ENCODE measurements around the gene HORMAD2. TPM values are rescaled to one million over a fixed set of nuclear protein-coding genes. Genes with fewer than 3 reads are reported as not detected.
A peak's percentile ranks its signal among the peaks of the same experiment; 100 is the strongest.

Gene HORMAD2
- total and polyA plus RNA-seq, 9 of the 15 experiments (the other 6 are each of a cell fraction or from before 2014, with no cell fraction given): not detected

DNA sequence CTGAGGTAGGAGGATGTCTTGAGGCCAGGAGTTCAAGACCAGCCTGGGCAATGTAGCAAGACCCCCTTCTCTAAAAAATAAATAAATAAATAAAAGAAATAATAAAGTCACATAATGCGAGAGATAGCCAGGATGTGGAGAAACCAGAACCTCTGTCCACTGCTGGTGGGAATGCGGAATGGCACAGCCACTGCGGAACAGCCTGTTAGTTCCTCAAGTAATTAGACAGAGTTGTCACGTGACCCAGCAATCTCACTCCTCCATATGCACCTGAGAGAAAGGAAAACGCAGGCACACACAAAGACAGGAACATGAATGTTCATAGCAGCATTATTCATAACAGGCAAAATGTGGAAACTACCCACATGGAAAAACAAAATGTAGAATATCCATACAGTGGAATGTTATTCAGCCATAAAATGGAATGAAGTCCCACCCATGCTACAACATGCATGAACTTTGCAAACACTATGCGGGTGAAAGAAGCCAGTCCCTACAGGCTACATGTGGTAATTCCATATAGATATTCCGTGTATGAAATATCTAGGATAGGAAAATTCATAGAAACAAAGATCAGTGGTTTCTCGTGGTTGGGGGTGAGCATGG lies 138.9 kb downstream of the HORMAD2 start (continued):
- TF ChIP-seq TBP (optimal IDR thresholded peaks at IDR 0.05; ENCODE audit: low read depth, low read length) (no peak), KLF13 (tag; IDR thresholded peaks at IDR 0.05; ENCODE audit: borderline replicate concordance, low read depth) (no peak), RUNX1 (IDR thresholded peaks at IDR 0.05; ENCODE audit: low read depth) (no peak), SREBF2 (CRISPR knock-in tag; IDR thresholded peaks at IDR 0.05) (no peak), ZC3H8 (IDR thresholded peaks at IDR 0.05) (no peak), MEF2A (IDR thresholded peaks at IDR 0.05; ENCODE audit: control insufficient read depth, low read depth, low read length) (no peak), TEAD1 (CRISPR knock-in tag; IDR thresholded peaks at IDR 0.05) (peak; percentile 91 to 98), ZNF133 (CRISPR knock-in tag; IDR thresholded peaks at IDR 0.05) (no peak), SP1 (CRISPR knock-in tag; IDR thresholded peaks at IDR 0.05) (no peak), ZNF586 (CRISPR knock-in tag; conservative IDR thresholded peaks at IDR 0.05) (no peak), MTA2 (IDR thresholded peaks at IDR 0.05; ENCODE audit: low read depth) (peak; percentile 23; the same call in 1 of the 2 replicates), PTTG1 (tag; IDR thresholded peaks at IDR 0.05; ENCODE audit: low read depth) (no peak), DPF2 (IDR thresholded peaks at IDR 0.05) (0 out of 2 replicates have a peak, but pooled peaks have one; percentile 23), ZC3H11A (IDR thresholded peaks at IDR 0.05; ENCODE audit: low read depth, low read length) (no peak), ZZZ3 (IDR thresholded peaks at IDR 0.05) (no peak), NFIC (IDR thresholded peaks at IDR 0.05) (no peak)
- TF ChIP-seq, protein P1, sequence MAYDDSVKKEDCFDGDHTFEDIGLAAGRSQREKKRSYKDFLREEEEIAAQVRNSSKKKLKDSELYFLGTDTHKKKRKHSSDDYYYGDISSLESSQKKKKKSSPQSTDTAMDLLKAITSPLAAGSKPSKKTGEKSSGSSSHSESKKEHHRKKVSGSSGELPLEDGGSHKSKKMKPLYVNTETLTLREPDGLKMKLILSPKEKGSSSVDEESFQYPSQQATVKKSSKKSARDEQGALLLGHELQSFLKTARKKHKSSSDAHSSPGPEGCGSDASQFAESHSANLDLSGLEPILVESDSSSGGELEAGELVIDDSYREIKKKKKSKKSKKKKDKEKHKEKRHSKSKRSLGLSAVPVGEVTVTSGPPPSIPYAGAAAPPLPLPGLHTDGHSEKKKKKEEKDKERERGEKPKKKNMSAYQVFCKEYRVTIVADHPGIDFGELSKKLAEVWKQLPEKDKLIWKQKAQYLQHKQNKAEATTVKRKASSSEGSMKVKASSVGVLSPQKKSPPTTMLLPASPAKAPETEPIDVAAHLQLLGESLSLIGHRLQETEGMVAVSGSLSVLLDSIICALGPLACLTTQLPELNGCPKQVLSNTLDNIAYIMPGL (CRISPR knock-in tag; IDR thresholded peaks at IDR 0.05): no peak
- TF ChIP-seq, protein P2, sequence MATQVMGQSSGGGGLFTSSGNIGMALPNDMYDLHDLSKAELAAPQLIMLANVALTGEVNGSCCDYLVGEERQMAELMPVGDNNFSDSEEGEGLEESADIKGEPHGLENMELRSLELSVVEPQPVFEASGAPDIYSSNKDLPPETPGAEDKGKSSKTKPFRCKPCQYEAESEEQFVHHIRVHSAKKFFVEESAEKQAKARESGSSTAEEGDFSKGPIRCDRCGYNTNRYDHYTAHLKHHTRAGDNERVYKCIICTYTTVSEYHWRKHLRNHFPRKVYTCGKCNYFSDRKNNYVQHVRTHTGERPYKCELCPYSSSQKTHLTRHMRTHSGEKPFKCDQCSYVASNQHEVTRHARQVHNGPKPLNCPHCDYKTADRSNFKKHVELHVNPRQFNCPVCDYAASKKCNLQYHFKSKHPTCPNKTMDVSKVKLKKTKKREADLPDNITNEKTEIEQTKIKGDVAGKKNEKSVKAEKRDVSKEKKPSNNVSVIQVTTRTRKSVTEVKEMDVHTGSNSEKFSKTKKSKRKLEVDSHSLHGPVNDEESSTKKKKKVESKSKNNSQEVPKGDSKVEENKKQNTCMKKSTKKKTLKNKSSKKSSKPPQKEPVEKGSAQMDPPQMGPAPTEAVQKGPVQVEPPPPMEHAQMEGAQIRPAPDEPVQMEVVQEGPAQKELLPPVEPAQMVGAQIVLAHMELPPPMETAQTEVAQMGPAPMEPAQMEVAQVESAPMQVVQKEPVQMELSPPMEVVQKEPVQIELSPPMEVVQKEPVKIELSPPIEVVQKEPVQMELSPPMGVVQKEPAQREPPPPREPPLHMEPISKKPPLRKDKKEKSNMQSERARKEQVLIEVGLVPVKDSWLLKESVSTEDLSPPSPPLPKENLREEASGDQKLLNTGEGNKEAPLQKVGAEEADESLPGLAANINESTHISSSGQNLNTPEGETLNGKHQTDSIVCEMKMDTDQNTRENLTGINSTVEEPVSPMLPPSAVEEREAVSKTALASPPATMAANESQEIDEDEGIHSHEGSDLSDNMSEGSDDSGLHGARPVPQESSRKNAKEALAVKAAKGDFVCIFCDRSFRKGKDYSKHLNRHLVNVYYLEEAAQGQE (IDR thresholded peaks at IDR 0.05; ENCODE audit: borderline replicate concordance): peak; percentile 62
- TF ChIP-seq, protein P2 (CRISPR knock-in tag; IDR thresholded peaks at IDR 0.05; ENCODE audit: low read depth): no peak
- TF ChIP-seq, protein P3, sequence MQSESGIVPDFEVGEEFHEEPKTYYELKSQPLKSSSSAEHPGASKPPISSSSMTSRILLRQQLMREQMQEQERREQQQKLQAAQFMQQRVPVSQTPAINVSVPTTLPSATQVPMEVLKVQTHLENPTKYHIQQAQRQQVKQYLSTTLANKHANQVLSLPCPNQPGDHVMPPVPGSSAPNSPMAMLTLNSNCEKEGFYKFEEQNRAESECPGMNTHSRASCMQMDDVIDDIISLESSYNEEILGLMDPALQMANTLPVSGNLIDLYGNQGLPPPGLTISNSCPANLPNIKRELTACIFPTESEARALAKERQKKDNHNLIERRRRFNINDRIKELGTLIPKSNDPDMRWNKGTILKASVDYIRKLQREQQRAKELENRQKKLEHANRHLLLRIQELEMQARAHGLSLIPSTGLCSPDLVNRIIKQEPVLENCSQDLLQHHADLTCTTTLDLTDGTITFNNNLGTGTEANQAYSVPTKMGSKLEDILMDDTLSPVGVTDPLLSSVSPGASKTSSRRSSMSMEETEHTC (IDR thresholded peaks at IDR 0.05): peak; percentile 40; the same call in 1 of the 2 replicates
